Suprapubic skin (tissue), 4 donors: ENCODE measurements around the gene OTX1. TPM values are rescaled to one million over a fixed set of nuclear protein-coding genes. Genes with fewer than 3 reads are reported as not detected.

Source experiments
- DNase-seq, 2 donors: peaks; one replicate each; pipeline ENCODE4 v3.0.0-alpha.2; 2019; ENCODE audit warnings: low spot score in 2 of 2
- H3K27ac ChIP-seq: fragments of 200-600 bp; sonication (generic); one replicate; pipeline ENCODE4 v1.5.1; 2019
- H3K27me3 ChIP-seq: fragments of 200-600 bp; sonication (generic); one replicate; pipeline ENCODE4 v1.5.1; 2019
- H3K36me3 ChIP-seq: fragments of 200-600 bp; sonication (generic); one replicate; pipeline ENCODE4 v1.5.1; 2019
- H3K4me1 ChIP-seq: fragments of 200-600 bp; sonication (generic); one replicate; pipeline ENCODE4 v1.5.1; 2019
- H3K4me3 ChIP-seq: fragments of 200-600 bp; sonication (generic); one replicate; pipeline ENCODE4 v1.5.1; 2019; ENCODE audit warnings: mild to moderate bottlenecking
- H3K9me3 ChIP-seq: fragments of 200-600 bp; sonication (generic); one replicate; pipeline ENCODE4 v1.5.1; 2019
- CTCF ChIP-seq, 2 donors: fragments of 200-600 bp in 1 of 2; fragments of 450-650 bp in 1 of 2; sonication (generic) in 1 of 2; IDR thresholded peaks; one replicate each; pipeline ENCODE4 v1.5.1; 2016 to 2019; ENCODE audit warnings: antibody characterized with exemption in 2 of 2, mild to moderate bottlenecking in 1 of 2, moderate library complexity in 1 of 2
- EP300 ChIP-seq: sonication (generic); formaldehyde crosslinking; IDR thresholded peaks from one replicate; pipeline ENCODE4 v1.6.1; 2017; ENCODE audit warnings: antibody characterized with exemption
- POLR2A ChIP-seq, 2 donors: fragments of 450-650 bp; IDR thresholded peaks; one replicate each; pipeline ENCODE4 v1.6.1; 2017; ENCODE audit warnings: antibody characterized with exemption in 2 of 2, mild to moderate bottlenecking in 2 of 2, moderate library complexity in 2 of 2
- POLR2AphosphoS5 ChIP-seq, 3 donors: sonication (generic); formaldehyde crosslinking; IDR thresholded peaks; one replicate each; pipeline ENCODE4 v1.6.1; 2017; ENCODE audit warnings: antibody characterized with exemption in 3 of 3
- WGBS: methylation state at CpG from one replicate; pipeline ENCODE4 v1.1.5; 2018; 5-methylcytosine and 5-hydroxymethylcytosine counted together
- total RNA-seq, 4 donors: library from RNA; depleted of rRNA; stranded (reverse); fragments of >200 nt; gene quantifications; one replicate each; pipeline ENCODE4 v1.1.0, GENCODE V29; 2016

The OTX1 gene
- total RNA-seq, 4 donors from 2014 or later = 6.6 to 19.7 (median 10.9) TPM

- Histone ChIP-seq H3K27me3 (peaks cover 99% of the 10 kb centered on the region), H3K9me3 (no peaks in the 10 kb centered on the region), H3K4me1 (peaks cover 50% of the 10 kb centered on the region), H3K4me3 (peak overlapping the region; percentile 51), H3K27ac (peak overlapping the region; percentile 47), H3K36me3 (peaks cover 17% of the 10 kb centered on the region)
- DNase-seq = no peak
- WGBS = 16% methylated on average over 18 of the region's 67 CpGs
- TF ChIP-seq EP300 = no peak
These were observed 8.5 kb downstream of the OTX1 start for GRCh38 chr2:63058921-63059792.

GRCh38 chr2:63059793-63060471 lies 9.3 kb downstream of the OTX1 start:
- H3K9me3 ChIP-seq = no peaks in the 10 kb centered on the region
- H3K27me3 ChIP-seq = peaks cover 99% of the 10 kb centered on the region
- TF ChIP-seq EP300 = no peak
- peak in 1 of 3 donors; percentile 16 for TF ChIP-seq POLR2AphosphoS5 (IDR thresholded peaks at IDR 0.05)
- WGBS = 15% methylated on average over 13 of the region's 39 CpGs
- peak overlapping the region; percentile 47 for H3K27ac ChIP-seq
- peaks cover 47% of the 10 kb centered on the region for H3K4me1 ChIP-seq
- peak overlapping the region; percentile 51 for H3K4me3 ChIP-seq
- peaks cover 14% of the 10 kb centered on the region for H3K36me3 ChIP-seq
- no peak for DNase-seq

GRCh38 chr2:63060472-63060991 lies 9.9 kb downstream of the OTX1 start:
- H3K36me3 ChIP-seq = peaks cover 12% of the 10 kb centered on the region
- DNase-seq = no peak

GRCh38 chr2:63064197-63064596 lies 13.6 kb downstream of the OTX1 start:
- H3K27me3 ChIP-seq = peaks cover 79% of the 10 kb centered on the region
- H3K27ac ChIP-seq = no peak overlapping the region
- H3K36me3 ChIP-seq = no peaks in the 10 kb centered on the region
- H3K4me1 ChIP-seq = peaks cover 13% of the 10 kb centered on the region
- no peak for DNase-seq
- 94% methylated on average over 1 of the region's 1 CpG for WGBS
- H3K9me3 ChIP-seq = no peaks in the 10 kb centered on the region
- TF ChIP-seq POLR2AphosphoS5 (IDR thresholded peaks at IDR 0.05) = no peak
- TF ChIP-seq EP300 = no peak
- no peak for TF ChIP-seq POLR2A (IDR thresholded peaks at IDR 0.05)
- TF ChIP-seq CTCF (IDR thresholded peaks at IDR 0.05) = no peak
- H3K4me3 ChIP-seq = no peak overlapping the region

More at GRCh38 chr2:63060472-63060991, 9.9 kb downstream of the OTX1 start:
- no peak for TF ChIP-seq POLR2A (IDR thresholded peaks at IDR 0.05)
- no peak for TF ChIP-seq CTCF (IDR thresholded peaks at IDR 0.05)
- no peak for TF ChIP-seq EP300
- TF ChIP-seq POLR2AphosphoS5 (IDR thresholded peaks at IDR 0.05) = no peak
- peaks cover 42% of the 10 kb centered on the region for H3K4me1 ChIP-seq
- WGBS = 42% methylated on average over 5 of the region's 5 CpGs
- peaks cover 94% of the 10 kb centered on the region for H3K27me3 ChIP-seq
- H3K4me3 ChIP-seq = peak overlapping the region; percentile 51
- no peak overlapping the region for H3K27ac ChIP-seq
- H3K9me3 ChIP-seq = no peaks in the 10 kb centered on the region

- H3K27me3 ChIP-seq = peaks cover 74% of the 10 kb centered on the region
- no peak for DNase-seq
These were observed 14.0 kb downstream of the OTX1 start for GRCh38 chr2:63064661-63065060.

More at GRCh38 chr2:63064661-63065060, 14.0 kb downstream of the OTX1 start:
- WGBS = 86% methylated on average over 4 of the region's 4 CpGs
- H3K4me1 ChIP-seq = peaks cover 9% of the 10 kb centered on the region
- no peak overlapping the region for H3K27ac ChIP-seq
- H3K4me3 ChIP-seq = no peak overlapping the region
- H3K36me3 ChIP-seq = no peaks in the 10 kb centered on the region
- no peak for TF ChIP-seq POLR2AphosphoS5 (IDR thresholded peaks at IDR 0.05)
- no peak for TF ChIP-seq POLR2A (IDR thresholded peaks at IDR 0.05)
- TF ChIP-seq EP300 = no peak
- TF ChIP-seq CTCF (IDR thresholded peaks at IDR 0.05) = no peak
- no peaks in the 10 kb centered on the region for H3K9me3 ChIP-seq
